Gastroesophageal sphincter (tissue), 4 donors: Measurements from ENCODE around the gene SRP9. TPM values are rescaled to one million over a fixed set of nuclear protein-coding genes. Genes with fewer than 3 reads are reported as not detected.
"Not testable (repeated sequence)": the region's sequence is repeated elsewhere in the genome, so short reads cannot be mapped to it uniquely, and the experiment has no call there.

ENCODE experiments used
- ATAC-seq: fragments of 150-250 bp; one replicate; pipeline ENCODE4 v1.9.1; 2016; ENCODE audit warnings: mild to moderate bottlenecking, moderate library complexity
- H3K27ac ChIP-seq, 4 donors: fragments of 200-600 bp; sonication (generic) in 3 of 4; 1 replicate in 3 of 4; 2 replicates in 1 of 4; pipeline ENCODE4 v1.5.1; 2016 to 2019
- H3K27me3 ChIP-seq: fragments of 200-600 bp; sonication (generic); one replicate; pipeline ENCODE4 v1.5.1; 2019
- H3K36me3 ChIP-seq, 2 donors: fragments of 200-600 bp; sonication (generic); one replicate each; pipeline ENCODE4 v1.5.1; 2019; ENCODE audit warnings: control low read depth in 1 of 2
- H3K4me1 ChIP-seq, 3 donors: fragments of 200-600 bp; sonication (generic); 1 replicate in 2 of 3; 2 replicates in 1 of 3; pipeline ENCODE4 v1.5.1; 2016 to 2019; ENCODE audit warnings: control low read depth in 2 of 3
- H3K4me3 ChIP-seq, 2 donors: fragments of 200-600 bp; sonication (generic); one replicate each; pipeline ENCODE4 v1.5.1; 2019; ENCODE audit warnings: mild to moderate bottlenecking in 1 of 2, moderate library complexity in 1 of 2
- H3K9me3 ChIP-seq, 3 donors: fragments of 200-600 bp; sonication (generic); one replicate each; pipeline ENCODE4 v1.5.1; 2017 to 2019; ENCODE audit warnings: control low read depth in 2 of 3
- EP300 ChIP-seq: sonication (generic); formaldehyde crosslinking; IDR thresholded peaks from one replicate; pipeline ENCODE4 v1.6.1; 2017; ENCODE audit warnings: antibody characterized with exemption, mild to moderate bottlenecking
- POLR2A ChIP-seq, 2 donors: fragments of 450-650 bp; IDR thresholded peaks; one replicate each; pipeline ENCODE4 v1.6.1; 2017; ENCODE audit warnings: antibody characterized with exemption in 2 of 2, mild to moderate bottlenecking in 2 of 2, moderate library complexity in 1 of 2
- POLR2AphosphoS5 ChIP-seq: sonication (generic); formaldehyde crosslinking; IDR thresholded peaks from one replicate; pipeline ENCODE4 v1.6.1; 2017; ENCODE audit warnings: antibody characterized with exemption
- WGBS, 2 donors: methylation state at CpG; one replicate each; pipeline ENCODE4 v1.1.5; 2018; ENCODE audit warnings: low coverage in 1 of 2; 5-methylcytosine and 5-hydroxymethylcytosine counted together
- total RNA-seq, 4 donors: library from RNA; depleted of rRNA; stranded (reverse); fragments of >200 nt; gene quantifications; one replicate each; pipeline ENCODE4 v1.1.0, GENCODE V29; 2016
- TF ChIP-seq, protein P1 (sequence below), 4 experiments: fragments of 200-600 bp in 2 of 4; fragments of 450-650 bp in 2 of 4; sonication (generic) in 1 of 4; IDR thresholded peaks; one replicate each; pipeline ENCODE4 v1.5.1; 2017 to 2019; ENCODE audit warnings: antibody characterized with exemption in 4 of 4, mild to moderate bottlenecking in 2 of 4, moderate library complexity in 2 of 4

The SRP9 gene
- total RNA-seq, 4 donors from 2014 or later = 146 to 260 (median 216) TPM

- Histone ChIP-seq H3K9me3 (no peaks in the 10 kb centered on the region), H3K4me3 (no peak overlapping the region), H3K27ac (peak overlapping the region in 2 of 4 donors; percentile 37 to 61), H3K36me3 (no peaks in the 10 kb centered on the region), H3K27me3 (no peaks in the 10 kb centered on the region), H3K4me1 (peaks cover 0 to 10% (median 8%) of the 10 kb centered on the region in 3 donors)
- 70 to 71% methylated on average over 2 to 3 of the region's 10 CpGs for WGBS, 2 donors
- TF ChIP-seq POLR2AphosphoS5 (peak; percentile 12), POLR2A (IDR thresholded peaks at IDR 0.05) (no peak)
- TF ChIP-seq, protein P1, sequence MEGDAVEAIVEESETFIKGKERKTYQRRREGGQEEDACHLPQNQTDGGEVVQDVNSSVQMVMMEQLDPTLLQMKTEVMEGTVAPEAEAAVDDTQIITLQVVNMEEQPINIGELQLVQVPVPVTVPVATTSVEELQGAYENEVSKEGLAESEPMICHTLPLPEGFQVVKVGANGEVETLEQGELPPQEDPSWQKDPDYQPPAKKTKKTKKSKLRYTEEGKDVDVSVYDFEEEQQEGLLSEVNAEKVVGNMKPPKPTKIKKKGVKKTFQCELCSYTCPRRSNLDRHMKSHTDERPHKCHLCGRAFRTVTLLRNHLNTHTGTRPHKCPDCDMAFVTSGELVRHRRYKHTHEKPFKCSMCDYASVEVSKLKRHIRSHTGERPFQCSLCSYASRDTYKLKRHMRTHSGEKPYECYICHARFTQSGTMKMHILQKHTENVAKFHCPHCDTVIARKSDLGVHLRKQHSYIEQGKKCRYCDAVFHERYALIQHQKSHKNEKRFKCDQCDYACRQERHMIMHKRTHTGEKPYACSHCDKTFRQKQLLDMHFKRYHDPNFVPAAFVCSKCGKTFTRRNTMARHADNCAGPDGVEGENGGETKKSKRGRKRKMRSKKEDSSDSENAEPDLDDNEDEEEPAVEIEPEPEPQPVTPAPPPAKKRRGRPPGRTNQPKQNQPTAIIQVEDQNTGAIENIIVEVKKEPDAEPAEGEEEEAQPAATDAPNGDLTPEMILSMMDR (IDR thresholded peaks at IDR 0.05) = no peak
- ATAC-seq = peak; percentile 66
Measured at GRCh38 chr1:225754940-225755641, 22.5 kb upstream of the SRP9 start.

- H3K27me3 ChIP-seq = no peaks in the 10 kb centered on the region
- 54 to 69% methylated on average over 4 to 8 of the region's 9 CpGs for WGBS, 2 donors
- H3K9me3 ChIP-seq = no peaks in the 10 kb centered on the region
- no peaks in the 10 kb centered on the region for H3K36me3 ChIP-seq
- no peak for TF ChIP-seq EP300
- no peak for TF ChIP-seq POLR2A (IDR thresholded peaks at IDR 0.05)
- TF ChIP-seq POLR2AphosphoS5 = no peak
- TF ChIP-seq, protein P1 (IDR thresholded peaks at IDR 0.05) = no peak
- H3K4me3 ChIP-seq = no peak overlapping the region
- peaks cover 0 to 7% (median 1%) of the 10 kb centered on the region in 3 donors for H3K4me1 ChIP-seq
- ATAC-seq = no peak
- H3K27ac ChIP-seq = peak overlapping the region in 2 of 4 donors; percentile 37 to 61
Measured at GRCh38 chr1:225755671-225756319, 21.8 kb upstream of the SRP9 start.

DNA sequence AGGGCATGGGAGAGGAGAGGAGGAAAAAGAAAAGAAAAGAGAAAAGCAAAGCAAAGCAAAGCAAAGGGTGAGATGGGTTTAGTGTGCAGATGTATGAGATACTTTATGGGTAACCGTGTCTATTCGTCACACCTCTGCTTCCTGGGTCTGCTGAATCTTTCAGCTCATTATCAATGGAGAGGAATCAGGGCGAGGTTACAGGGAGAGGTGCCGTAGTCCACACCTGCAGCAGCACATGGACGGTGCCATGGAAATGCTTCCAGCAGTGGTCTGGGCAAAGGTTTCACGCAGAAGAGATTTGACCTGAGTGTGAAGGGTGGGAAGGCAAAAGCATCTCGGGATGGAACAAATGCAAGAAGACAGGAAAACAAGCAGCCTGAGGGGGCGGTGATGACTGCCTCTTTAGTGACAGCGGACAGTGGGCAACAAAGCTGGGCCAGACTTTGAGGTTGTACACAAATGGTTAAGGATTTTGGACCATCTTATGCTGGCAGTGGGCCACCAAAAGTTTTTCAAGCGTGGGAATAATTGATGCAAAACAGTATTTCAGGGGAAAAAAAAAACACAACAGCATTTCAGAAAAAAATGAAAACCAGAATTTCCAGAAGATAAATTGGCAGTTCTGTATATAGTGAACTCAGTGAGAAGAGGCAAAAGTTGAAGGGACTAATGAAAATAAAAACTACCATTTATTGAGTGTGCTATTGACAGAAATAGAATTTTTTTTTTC is 19.5 kb upstream of the SRP9 start:
- Histone ChIP-seq H3K27me3 (no peaks in the 10 kb centered on the region), H3K27ac (no peak overlapping the region), H3K36me3 (no peaks in the 10 kb centered on the region), H3K4me3 (no peak overlapping the region), H3K9me3 (no peaks in the 10 kb centered on the region), H3K4me1 (peaks cover 0 to 9% (median 0%) of the 10 kb centered on the region in 3 donors)
- WGBS, 2 donors = 78 to 79% methylated on average over 7 to 10 of the region's 10 CpGs
- no peak for ATAC-seq
- TF ChIP-seq, protein P1 (IDR thresholded peaks at IDR 0.05) = no peak

- H3K4me1 ChIP-seq = peaks cover 0 to 26% (median 12%) of the 10 kb centered on the region in 3 donors
- WGBS, 2 donors = 94% methylated on average over 5 of the region's 5 CpGs; no CpG with 5 or more reads in 1 of the 2 donors
- H3K27ac ChIP-seq, ATAC-seq, H3K36me3 ChIP-seq, H3K27me3 ChIP-seq, H3K4me3 ChIP-seq, H3K9me3 ChIP-seq: not testable (repeated sequence)
Measured at GRCh38 chr1:225759972-225760371, 17.7 kb upstream of the SRP9 start.

- Histone ChIP-seq H3K27ac (no peak overlapping the region), H3K36me3 (no peaks in the 10 kb centered on the region), H3K4me1 (peaks cover 0 to 26% (median 12%) of the 10 kb centered on the region in 3 donors), H3K27me3 (no peaks in the 10 kb centered on the region), H3K9me3 (no peaks in the 10 kb centered on the region), H3K4me3 (no peak overlapping the region)
- WGBS, 2 donors = 94 to 100% methylated on average over 1 to 5 of the region's 6 CpGs
- TF ChIP-seq, protein P1 (IDR thresholded peaks at IDR 0.05) = no peak
- TF ChIP-seq POLR2AphosphoS5 (no peak), EP300 (no peak), POLR2A (IDR thresholded peaks at IDR 0.05) (no peak)
- ATAC-seq = no peak
Measured at GRCh38 chr1:225760531-225760930, 17.1 kb upstream of the SRP9 start.

GRCh38 chr1:225761395-225761794 is 16.2 kb upstream of the SRP9 start:
- not testable (repeated sequence) for H3K36me3 ChIP-seq, H3K27me3 ChIP-seq, ATAC-seq, H3K9me3 ChIP-seq, H3K27ac ChIP-seq, H3K4me3 ChIP-seq
- H3K4me1 ChIP-seq = peaks cover 0 to 31% (median 12%) of the 10 kb centered on the region in 3 donors
- WGBS, 2 donors = 88 to 94% methylated on average over 4 to 6 of the region's 6 CpGs
